ENCODE results near the gene TMEM72. TPM values are rescaled to one million over a fixed set of nuclear protein-coding genes. Genes with fewer than 3 reads are reported as not detected.

TMEM72 gene
- total RNA-seq, 1 experiment from 2014 or later: not detected

- Histone ChIP-seq H3K9me3 (ENCODE audit: control insufficient read depth in 1 of 2, insufficient read depth in 1 of 2, low read depth in 1 of 2, low read length in 2 of 2) (no peaks in the 10 kb centered on the region), H2AFZ (ENCODE audit: low read depth, low read length, poor library complexity, severe bottlenecking) (no peak overlapping the region), H3K4me1 (ENCODE audit: control insufficient read depth in 1 of 2, insufficient read depth in 2 of 2, low read length in 2 of 2) (peaks cover 7 to 13% of the 10 kb centered on the region in 2 experiments; a peak in 2 of 4 replicates), H4K20me1 (ENCODE audit: insufficient read depth) (no peaks in the 10 kb centered on the region), H3K79me2 (ENCODE audit: insufficient read depth, low read length) (no peaks in the 10 kb centered on the region), H3K9ac (ENCODE audit: low read length) (no peak overlapping the region), H3K36me3 (ENCODE audit: control insufficient read depth in 1 of 2, insufficient read depth in 2 of 2, low read length in 2 of 2) (no peaks in the 10 kb centered on the region), H3K4me2 (ENCODE audit: low read length) (no peak overlapping the region), H3K9me2 (ENCODE audit: insufficient read depth) (no peaks in the 10 kb centered on the region), H3K27me3 (ENCODE audit: insufficient read depth, low read length) (peaks cover 35% of the 10 kb centered on the region; the same call in 1 of the 2 replicates), H3K27ac (ENCODE audit: low read depth, low read length) (no peak overlapping the region), H3K4me3 (replicated peaks in 1 of 2; ENCODE audit: low read depth in 1 of 2, low read length in 2 of 2) (no peak overlapping the region)
- ChIA-PET RAD21 (ENCODE audit: low non-redundant PET in 1 of 2, low total read pairs in 2 of 2, uncharacterized antibody in 2 of 2, unreplicated experiment in 2 of 2) (no interaction called here), POLR2A (no interaction called here), CTCF (no interaction called here)
- ATAC-seq (no peak), DNase-seq (ENCODE audit: low read depth, low spot score) (no peak)
- BruUV-seq (replicated peaks): no TSS peak
- TF ChIP-seq POLR2A (IDR thresholded peaks at IDR 0.05; ENCODE audit: borderline replicate concordance, extremely low read depth, insufficient read depth, insufficient read length) (no peak), CTCF (IDR thresholded peaks at IDR 0.05 in 2 of 3, conservative IDR thresholded peaks at IDR 0.05 in 1 of 3; ENCODE audit: borderline replicate concordance in 1 of 3, insufficient read depth in 1 of 3, low read depth in 2 of 3, low read length in 2 of 3) (no peak), ZNF274 (IDR thresholded peaks at IDR 0.05; ENCODE audit: low read depth, low read length) (no peak), RAD21 (IDR thresholded peaks at IDR 0.05; ENCODE audit: low read depth) (no peak)
- intact Hi-C loops (cut with micrococcal nuclease): no loop called here
These were observed 2.9 kb upstream of the TMEM72 start for GRCh38 chr10:44908066-44908749.

- Histone ChIP-seq H3K27me3 (ENCODE audit: insufficient read depth, low read length) (peaks cover 30% of the 10 kb centered on the region; the same call in 1 of the 2 replicates), H3K4me3 (replicated peaks in 1 of 2; ENCODE audit: low read depth in 1 of 2, low read length in 2 of 2) (no peak overlapping the region), H3K27ac (ENCODE audit: low read depth, low read length) (no peak overlapping the region), H3K4me2 (ENCODE audit: low read length) (no peak overlapping the region), H3K36me3 (ENCODE audit: control insufficient read depth in 1 of 2, insufficient read depth in 2 of 2, low read length in 2 of 2) (no peaks in the 10 kb centered on the region), H3K9ac (ENCODE audit: low read length) (no peak overlapping the region), H4K20me1 (ENCODE audit: insufficient read depth) (no peaks in the 10 kb centered on the region), H3K79me2 (ENCODE audit: insufficient read depth, low read length) (no peaks in the 10 kb centered on the region), H3K4me1 (ENCODE audit: control insufficient read depth in 1 of 2, insufficient read depth in 2 of 2, low read length in 2 of 2) (peaks cover 7 to 13% of the 10 kb centered on the region in 2 experiments; a peak in 2 of 4 replicates), H2AFZ (ENCODE audit: low read depth, low read length, poor library complexity, severe bottlenecking) (no peak overlapping the region), H3K9me3 (ENCODE audit: control insufficient read depth in 1 of 2, insufficient read depth in 1 of 2, low read depth in 1 of 2, low read length in 2 of 2) (no peaks in the 10 kb centered on the region), H3K9me2 (ENCODE audit: insufficient read depth) (no peaks in the 10 kb centered on the region)
- DNase-seq (ENCODE audit: low read depth, low spot score) (no peak), ATAC-seq (no peak)
- ChIA-PET POLR2A (no interaction called here), CTCF (no interaction called here), RAD21 (ENCODE audit: low non-redundant PET in 1 of 2, low total read pairs in 2 of 2, uncharacterized antibody in 2 of 2, unreplicated experiment in 2 of 2) (no interaction called here)
- intact Hi-C loops (cut with micrococcal nuclease): no loop called here
- no TSS peak for BruUV-seq (replicated peaks)
- no peak for TF ChIP-seq SRF (IDR thresholded peaks at IDR 0.05; ENCODE audit: low read depth)
These were observed 2.1 kb upstream of the TMEM72 start for GRCh38 chr10:44908936-44909630.

Measured in HCT116 (cell line).